OCI-LY1 (cell line): ENCODE results near the gene CFAP65.

ENCODE experiments used
- CTCF ChIP-seq: fragments of 200-600 bp; sonication (generic), shearing (Covaris generic); IDR thresholded peaks from 2 replicates; pipeline ENCODE4 v1.5.1; 2017; ENCODE audit warnings: mild to moderate bottlenecking, antibody characterized with exemption, low read length, moderate library complexity, mixed read lengths
- EZH2 ChIP-seq: fragments of 200-600 bp; sonication (generic), shearing (Covaris generic); IDR thresholded peaks from 2 replicates; pipeline ENCODE4 v1.8.0; 2017; ENCODE audit warnings: borderline replicate concordance, mixed run types, mild to moderate bottlenecking, antibody characterized with exemption, low read length, moderate library complexity, mixed read lengths

GRCh38 chr2:219002395-219003266 is 38.7 kb downstream of the CFAP65 start:
- peak; percentile 29; the same call in 1 of the 2 replicates for TF ChIP-seq CTCF
- no peak for TF ChIP-seq EZH2
